ENCODE measurements around the gene MYO5A.

- no peak for TF ChIP-seq POLR2A (IDR thresholded peaks at IDR 0.05)
- TF ChIP-seq CTCF (IDR thresholded peaks at IDR 0.05) = no peak
Observed at GRCh38 chr15:52350423-52350822, 178.3 kb downstream of the MYO5A start.
